Natural killer cell (primary cell): ENCODE measurements around the gene XRCC4. TPM values are rescaled to one million over a fixed set of nuclear protein-coding genes. Genes with fewer than 3 reads are reported as not detected.

Experiments
- ATAC-seq, 3 donors: fragments of 150-1000 bp in 2 of 3; fragments of 200-7000 bp in 1 of 3; cut with Tn5 transposase; 1 replicate in 1 of 3; 2 replicates in 2 of 3; pipeline ENCODE4 v1.10.0; 2021; ENCODE audit warnings: mild to moderate bottlenecking in 2 of 3, moderate library complexity in 2 of 3
- DNase-seq, 2 donors: peaks; one replicate each; pipeline versions ENCODE4 v3.0.0 to v3.0.0-alpha.2; 2013 to 2021; ENCODE audit warnings: mixed read lengths in 1 of 2
- H3K27ac ChIP-seq: one replicate; pipeline ENCODE4 v1.5.1; 2013; ENCODE audit warnings: mild to moderate bottlenecking, low read length
- H3K27me3 ChIP-seq: one replicate; pipeline ENCODE4 v1.6.1; 2013; ENCODE audit warnings: low read length; ENCODE audit not compliant: control insufficient read depth, insufficient read depth
- H3K36me3 ChIP-seq: one replicate; pipeline ENCODE4 v1.6.1; 2013; ENCODE audit warnings: low read length; ENCODE audit not compliant: control insufficient read depth, insufficient read depth
- H3K4me1 ChIP-seq: one replicate; pipeline ENCODE4 v1.6.1; 2013; ENCODE audit warnings: low read length; ENCODE audit not compliant: control insufficient read depth, insufficient read depth
- H3K4me3 ChIP-seq: one replicate; pipeline ENCODE4 v1.5.1; 2013; ENCODE audit warnings: low read length
- H3K9me3 ChIP-seq: one replicate; pipeline ENCODE4 v1.6.1; 2013; ENCODE audit warnings: low read length; ENCODE audit not compliant: control insufficient read depth, insufficient read depth
- H3K27ac Mint-ChIP-seq, 2 donors: one replicate each; pipeline ENCODE4 v1.8.0; 2022; ENCODE audit warnings: mild to moderate bottlenecking in 2 of 2, mixed read lengths in 2 of 2, moderate library complexity in 1 of 2
- H3K27me3 Mint-ChIP-seq, 2 donors: one replicate each; pipeline ENCODE4 v1.8.0; 2022; ENCODE audit warnings: low read depth in 2 of 2, mixed read lengths in 2 of 2
- H3K36me3 Mint-ChIP-seq: one replicate; pipeline ENCODE4 v1.8.0; 2022; ENCODE audit warnings: mixed read lengths
- H3K4me1 Mint-ChIP-seq, 2 donors: one replicate each; pipeline ENCODE4 v1.8.0; 2022; ENCODE audit warnings: mixed read lengths in 2 of 2
- H3K4me3 Mint-ChIP-seq: one replicate; pipeline ENCODE4 v1.8.0; 2022; ENCODE audit warnings: mild to moderate bottlenecking, moderate library complexity, mixed read lengths
- H3K9me3 Mint-ChIP-seq, 2 donors: one replicate each; pipeline ENCODE4 v1.8.0; 2022; ENCODE audit warnings: mixed read lengths in 2 of 2
- CTCF ChIP-seq: fragments of 200-600 bp; IDR thresholded peaks from one replicate; pipeline ENCODE4 v1.8.0; 2022; ENCODE audit warnings: antibody characterized with exemption
- WGBS: methylation state at CpG from one replicate; pipeline ENCODE4 v1.1.7; 2013; ENCODE audit warnings: missing lambda C conversion rate; ENCODE audit not compliant: insufficient coverage; 5-methylcytosine and 5-hydroxymethylcytosine counted together
- intact Hi-C: fragments of 100-400 bp; cut with micrococcal nuclease; formaldehyde crosslinking; loops from one replicate; pipeline ENCODE4 v1.14.2; 2022
- total RNA-seq, 4 donors: library from RNA; stranded (reverse); fragments of 120-200 nt in 1 of 4; gene quantifications; one replicate each; pipeline versions ENCODE4 v1.2.3 to v1.2.4, GENCODE V29; 2013 to 2022

XRCC4 gene
- total RNA-seq, 3 donors from 2014 or later (not counting 1 experiment from before 2014, with no cell fraction given), result 6.0 to 8.6 (median 7.0) TPM

- DNase-seq (no peak), ATAC-seq (no peak)
- no peak overlapping the region for H3K4me3 Mint-ChIP-seq
- Histone ChIP-seq H3K4me3 (no peak overlapping the region), H3K27ac (no peak overlapping the region), H3K36me3 (no peaks in the 10 kb centered on the region), H3K4me1 (no peaks in the 10 kb centered on the region), H3K9me3 (peaks cover 2% of the 10 kb centered on the region), H3K27me3 (no peaks in the 10 kb centered on the region)
- peaks cover 7 to 9% of the 10 kb centered on the region in 2 donors for H3K9me3 Mint-ChIP-seq
- no peak for TF ChIP-seq CTCF
- H3K36me3 Mint-ChIP-seq, result peaks cover 18% of the 10 kb centered on the region
- 99% methylated on average over 3 of the region's 3 CpGs for WGBS
- H3K27me3 Mint-ChIP-seq, result no peaks in the 10 kb centered on the region
- intact Hi-C loops, result no loop called here
- H3K27ac Mint-ChIP-seq, result no peak overlapping the region
- peaks cover 19 to 25% of the 10 kb centered on the region in 2 donors for H3K4me1 Mint-ChIP-seq
Measured at GRCh38 chr5:83095163-83095956, 18.0 kb downstream of the XRCC4 start.

GRCh38 chr5:83095957-83096539, 18.7 kb downstream of the XRCC4 start:
- Histone ChIP-seq H3K36me3 (no peaks in the 10 kb centered on the region), H3K27ac (no peak overlapping the region), H3K9me3 (peaks cover 2% of the 10 kb centered on the region), H3K27me3 (no peaks in the 10 kb centered on the region), H3K4me1 (no peaks in the 10 kb centered on the region), H3K4me3 (no peak overlapping the region)
- Mint-ChIP-seq H3K27ac (no peak overlapping the region), H3K4me3 (no peak overlapping the region), H3K27me3 (no peaks in the 10 kb centered on the region), H3K36me3 (peaks cover 18% of the 10 kb centered on the region), H3K4me1 (peaks cover 19 to 25% of the 10 kb centered on the region in 2 donors), H3K9me3 (peaks cover 6 to 9% of the 10 kb centered on the region in 2 donors)
- TF ChIP-seq CTCF, result no peak
- intact Hi-C loops, result no loop called here
- no peak for ATAC-seq
- WGBS, result 91% methylated on average over 6 of the region's 6 CpGs
- DNase-seq, result no peak

GRCh38 chr5:83096660-83097339, 19.5 kb downstream of the XRCC4 start:
- H3K27ac Mint-ChIP-seq, result no peak overlapping the region
- peaks cover 6 to 9% of the 10 kb centered on the region in 2 donors for H3K9me3 Mint-ChIP-seq
- Histone ChIP-seq H3K27ac (no peak overlapping the region), H3K9me3 (peaks cover 2% of the 10 kb centered on the region), H3K36me3 (no peaks in the 10 kb centered on the region), H3K27me3 (no peaks in the 10 kb centered on the region), H3K4me1 (no peaks in the 10 kb centered on the region), H3K4me3 (no peak overlapping the region)
- TF ChIP-seq CTCF, result no peak
- peaks cover 17% of the 10 kb centered on the region in 2 donors for H3K4me1 Mint-ChIP-seq
- H3K36me3 Mint-ChIP-seq, result peaks cover 18% of the 10 kb centered on the region
- ATAC-seq, result no peak
- no CpG with 5 or more reads among the region's 2 CpGs for WGBS
- intact Hi-C loops, result no loop called here
- DNase-seq, result no peak
- no peaks in the 10 kb centered on the region for H3K27me3 Mint-ChIP-seq
- H3K4me3 Mint-ChIP-seq, result no peak overlapping the region
